Activated CD8-positive, alpha-beta memory T cell treated with anti-CD3 and anti-CD28 coated beads for 1 hour (primary cell): ENCODE results near the gene GNPTAB.

Source experiments
- DNase-seq, 2 donors: peaks; one replicate each; pipeline ENCODE4 v3.0.0-alpha.2; 2020; ENCODE audit warnings: low read depth in 1 of 2; ENCODE audit errors: extremely low read depth in 1 of 2

The GNPTAB gene

DNA sequence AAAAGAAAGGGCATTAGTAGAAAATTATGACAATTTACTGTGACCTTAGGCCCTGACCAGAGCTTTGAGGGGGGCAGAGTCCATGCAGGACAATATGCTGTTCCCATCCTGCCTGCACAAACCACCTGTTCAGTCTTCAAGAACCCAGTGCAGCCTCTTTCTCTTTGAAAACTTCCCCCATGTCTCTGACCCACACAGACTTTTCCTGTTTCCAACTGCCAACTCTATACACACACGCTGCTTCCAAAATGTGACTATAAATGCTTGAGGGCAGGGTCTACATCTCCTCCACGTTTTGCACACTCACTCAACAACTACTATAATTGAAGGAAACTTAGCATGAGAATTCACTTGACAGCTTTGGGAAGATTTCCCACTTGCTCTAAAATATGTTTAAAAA lies 54.9 kb downstream of the GNPTAB start:
- DNase-seq, result no peak

DNA sequence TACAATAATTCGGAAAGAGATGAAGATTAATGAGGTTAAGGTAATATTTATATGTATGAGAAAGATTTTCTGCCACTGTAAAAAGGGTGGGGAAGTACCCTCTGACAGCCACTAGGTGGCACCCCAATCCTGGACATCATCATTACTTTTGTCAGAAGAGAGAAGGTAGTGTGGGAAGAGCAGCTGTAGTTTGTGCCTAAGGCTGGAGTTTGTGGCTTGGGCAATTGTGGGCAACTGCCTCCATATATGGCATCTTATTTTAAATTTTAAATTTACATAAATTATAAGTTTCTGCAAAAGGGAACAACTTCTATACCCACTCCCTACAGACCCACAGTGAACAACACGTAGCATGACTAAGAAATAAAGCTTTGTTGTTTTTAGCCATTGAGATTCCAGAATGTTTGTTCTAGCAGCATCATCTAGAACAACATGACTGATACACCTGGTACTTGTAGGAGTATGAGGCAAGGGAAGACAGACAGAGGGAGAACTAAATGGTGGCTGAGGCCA lies 57.1 kb downstream of the GNPTAB start:
- DNase-seq, result peak; percentile 26 to 51

DNA sequence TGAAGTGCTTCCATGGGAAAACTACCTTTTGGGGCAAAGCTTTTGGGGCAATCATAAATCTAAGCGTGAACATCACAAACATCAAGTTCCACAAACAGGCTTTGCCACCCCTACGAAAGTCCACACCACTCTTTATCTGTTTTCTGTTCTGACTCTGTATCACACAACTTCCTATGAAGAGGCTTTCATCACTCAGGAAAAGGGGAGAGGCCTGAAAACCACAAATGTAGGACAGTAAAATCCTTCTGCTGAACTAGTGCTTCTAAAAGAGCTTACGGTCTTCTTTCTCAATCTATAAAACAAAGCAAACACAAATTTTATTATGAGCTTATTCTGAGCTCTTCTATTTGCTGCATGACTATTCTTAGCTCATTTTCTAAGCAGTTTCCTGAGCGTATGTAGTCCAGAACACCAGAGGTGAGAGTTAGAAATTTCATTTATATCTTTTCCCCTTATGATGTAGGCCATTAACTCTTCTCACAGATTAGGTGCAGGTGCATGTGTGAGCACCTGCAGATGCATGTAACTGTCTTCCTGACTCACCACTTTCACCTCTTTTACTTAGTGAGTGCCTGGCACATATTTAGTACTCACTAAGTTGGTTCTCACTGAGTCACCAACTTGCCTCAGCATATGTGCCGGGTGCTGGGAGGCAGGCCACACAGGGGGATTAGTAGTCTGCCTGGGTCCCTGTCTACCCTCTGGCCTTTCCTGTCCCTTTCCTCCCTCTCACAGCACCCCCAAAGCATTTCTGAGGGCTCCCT lies 58.6 kb downstream of the GNPTAB start:
- no peak for DNase-seq

DNA sequence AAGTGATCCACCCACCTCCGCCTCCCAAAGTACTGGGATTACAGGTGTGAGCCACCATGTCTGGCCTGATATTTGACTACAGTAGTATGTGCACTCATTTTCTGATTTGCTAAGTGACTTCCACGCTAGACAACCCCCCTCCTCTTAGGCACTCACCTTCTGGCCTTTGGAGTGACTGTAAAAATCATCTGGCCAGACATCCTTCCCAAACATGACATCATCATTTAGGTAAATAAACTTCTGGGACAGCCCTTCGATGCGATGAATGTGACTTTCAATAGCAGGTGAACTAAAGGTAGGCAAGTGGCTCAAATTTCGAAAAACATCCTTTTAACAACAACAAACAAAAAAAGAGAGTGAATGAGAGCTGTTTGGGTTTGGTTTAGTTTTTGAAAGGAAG lies 60.9 kb downstream of the GNPTAB start:
- no peak for DNase-seq

DNA sequence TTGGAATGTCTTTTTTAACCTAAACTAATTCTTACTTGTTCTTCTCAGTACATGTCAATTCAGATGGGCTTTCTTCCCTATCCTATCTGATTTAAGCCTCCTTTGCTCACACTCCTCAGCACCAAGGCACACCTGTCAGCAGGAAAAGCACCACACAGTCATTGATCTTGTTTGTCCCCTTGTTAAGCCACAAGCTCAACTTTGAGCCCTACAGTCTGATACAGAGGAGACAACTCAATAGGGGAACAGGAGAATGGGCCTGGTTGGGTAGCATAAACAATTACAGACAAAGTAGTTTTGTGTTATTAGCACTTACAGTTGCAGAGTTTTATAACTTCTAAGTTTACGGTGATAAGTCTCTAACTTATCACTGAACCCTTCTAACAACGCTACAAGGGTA lies 62.0 kb downstream of the GNPTAB start:
- DNase-seq, result no peak

DNA sequence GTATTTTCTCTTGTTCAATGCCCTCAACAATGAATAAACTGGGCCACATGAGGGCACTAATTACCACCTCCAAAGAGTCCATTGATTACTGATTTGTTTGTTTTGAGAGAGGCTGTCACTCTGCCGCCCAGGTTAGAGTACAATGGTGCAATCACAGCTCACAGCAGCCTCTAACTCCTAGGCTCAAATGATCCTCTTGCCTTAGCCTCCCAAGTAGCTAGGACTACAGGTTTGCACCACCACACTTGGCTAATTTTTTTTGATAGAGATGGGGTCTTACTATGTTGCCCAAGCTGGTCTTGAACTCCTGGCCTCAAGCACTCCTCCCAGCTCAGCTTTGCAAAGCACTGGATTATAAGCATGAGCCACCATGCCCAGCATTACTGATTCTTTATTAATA lies 63.2 kb downstream of the GNPTAB start:
- no peak for DNase-seq

DNA sequence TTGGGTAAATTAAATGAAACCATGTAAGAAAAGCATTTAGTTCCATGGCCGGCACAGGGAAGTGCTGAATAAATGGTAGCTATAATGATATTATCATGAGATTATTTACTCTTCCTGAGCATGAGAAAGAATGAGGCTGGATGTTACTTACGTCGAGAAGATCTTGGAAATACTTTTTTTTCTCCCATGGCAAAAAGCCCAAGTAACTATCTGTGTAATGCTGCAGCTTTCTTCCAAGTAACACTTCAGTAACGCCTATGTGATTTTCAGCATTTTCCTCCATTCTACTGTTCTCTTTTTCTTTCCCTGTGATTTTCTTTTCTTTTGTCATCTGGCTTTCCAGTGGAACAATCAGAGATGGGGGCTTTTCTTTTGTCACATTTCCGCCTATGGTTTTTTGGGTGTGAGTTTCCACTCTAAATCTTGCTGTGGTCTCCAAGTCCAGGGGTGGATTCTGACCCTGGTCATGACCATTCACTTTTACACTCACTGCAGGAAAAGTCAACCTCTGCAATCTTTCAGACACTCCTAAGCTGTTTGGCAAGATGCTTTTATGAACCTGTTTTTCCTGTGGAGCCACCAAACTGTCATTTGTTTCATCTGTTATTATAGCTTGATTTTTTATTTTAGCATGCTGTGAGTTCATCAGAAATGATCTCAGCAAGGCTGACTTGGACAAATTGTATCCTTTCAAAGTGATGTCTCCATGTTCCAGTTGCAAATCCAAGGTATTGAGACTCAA lies 66.5 kb downstream of the GNPTAB start:
- DNase-seq, result no peak

DNA sequence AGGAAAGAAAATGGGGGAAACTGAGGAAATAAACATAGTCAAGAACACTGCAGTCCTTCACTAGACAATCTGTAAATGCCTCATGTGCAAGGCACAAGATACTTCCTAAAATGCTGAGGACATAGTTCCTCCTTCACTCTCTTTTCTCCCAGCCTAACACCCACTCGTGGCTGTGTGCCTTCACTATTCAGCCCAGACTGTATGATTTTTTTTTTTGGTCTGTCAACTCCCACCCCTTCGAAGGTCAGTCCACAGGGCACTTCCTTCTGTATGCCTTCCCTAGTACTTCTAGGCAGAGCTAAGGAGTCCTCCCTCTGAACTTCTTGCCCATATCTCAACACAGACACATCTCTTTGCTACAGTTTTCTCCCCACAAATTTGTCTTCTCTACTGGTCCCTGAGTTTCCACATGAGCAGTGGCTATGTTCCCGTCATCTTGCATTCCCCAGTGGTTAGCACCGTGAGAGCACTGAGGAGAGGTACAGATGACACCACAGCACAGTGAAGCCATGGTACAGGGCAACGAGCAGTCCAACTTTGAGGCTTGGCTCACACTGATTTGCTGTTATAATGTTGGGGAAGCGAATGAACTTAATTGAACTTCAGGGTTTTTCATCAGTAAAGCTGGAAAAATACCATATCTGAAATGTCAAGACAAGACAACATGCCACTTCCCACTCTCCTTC lies 67.4 kb downstream of the GNPTAB start:
- no peak for DNase-seq

DNA sequence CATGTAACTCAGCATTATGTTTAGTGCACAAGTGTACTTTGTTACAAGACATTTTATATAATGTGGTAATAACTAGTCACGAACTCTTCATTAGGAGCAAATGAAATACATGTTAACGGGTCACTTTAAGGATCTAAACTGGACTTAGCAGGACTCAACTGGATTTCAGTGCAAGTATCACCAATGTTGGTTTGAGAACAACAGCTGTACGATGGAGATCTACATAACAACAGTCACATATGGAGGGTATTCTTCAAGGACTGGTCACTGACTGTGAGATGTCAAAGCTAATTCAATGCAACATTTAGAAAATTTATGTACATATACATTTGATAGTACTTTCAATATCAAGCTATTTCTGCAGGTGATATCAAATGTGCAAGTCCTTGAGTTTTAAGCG lies 69.0 kb downstream of the GNPTAB start:
- DNase-seq, result no peak

DNA sequence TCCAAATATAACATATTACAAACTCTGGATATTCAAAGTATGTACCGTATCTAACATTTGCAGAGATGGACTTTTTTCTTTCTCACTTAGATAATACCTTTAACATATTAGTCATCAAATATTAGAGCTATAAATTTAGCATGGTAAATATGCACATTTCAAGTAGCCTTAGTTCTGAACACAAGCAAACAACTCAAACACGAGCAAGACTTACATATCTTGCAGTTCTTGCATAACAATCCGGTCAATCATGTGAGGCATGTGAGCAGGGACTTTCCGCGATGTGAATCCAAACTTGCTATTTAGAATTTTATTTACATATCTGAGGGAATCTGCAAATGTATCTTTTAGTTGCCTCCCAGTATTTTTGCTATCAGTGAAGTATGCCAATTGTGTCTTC lies 69.4 kb downstream of the GNPTAB start:
- no peak for DNase-seq

DNA sequence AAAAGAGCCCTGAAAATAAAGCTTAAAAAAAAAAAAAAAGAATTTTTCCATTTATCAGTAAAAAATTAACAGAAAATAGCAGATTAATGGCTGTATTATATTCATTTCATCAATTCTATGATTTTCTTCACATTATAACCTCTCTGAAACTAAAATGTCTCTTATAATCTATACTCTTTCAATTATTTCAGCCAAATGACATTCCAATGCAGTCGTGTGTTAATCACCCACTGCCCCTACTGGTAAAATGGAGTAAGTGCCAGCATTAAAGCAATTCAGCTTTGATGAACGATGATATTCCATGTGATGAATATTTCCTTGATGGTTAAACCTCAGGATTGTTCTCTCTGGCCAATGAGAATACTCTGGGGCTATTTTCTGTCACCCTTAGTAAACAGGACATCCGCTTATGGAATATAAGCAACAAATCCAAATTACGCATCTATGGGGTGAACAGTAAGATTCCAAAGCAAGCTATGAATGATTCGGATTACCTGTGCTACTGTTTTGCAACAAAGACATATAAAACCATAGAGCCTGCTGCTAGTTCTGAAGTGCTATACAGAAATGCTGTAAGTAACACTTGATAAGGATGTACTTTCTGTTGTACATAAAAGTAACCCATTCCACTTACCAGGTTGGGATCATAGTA lies 71.2 kb downstream of the GNPTAB start:
- DNase-seq, result no peak

DNA sequence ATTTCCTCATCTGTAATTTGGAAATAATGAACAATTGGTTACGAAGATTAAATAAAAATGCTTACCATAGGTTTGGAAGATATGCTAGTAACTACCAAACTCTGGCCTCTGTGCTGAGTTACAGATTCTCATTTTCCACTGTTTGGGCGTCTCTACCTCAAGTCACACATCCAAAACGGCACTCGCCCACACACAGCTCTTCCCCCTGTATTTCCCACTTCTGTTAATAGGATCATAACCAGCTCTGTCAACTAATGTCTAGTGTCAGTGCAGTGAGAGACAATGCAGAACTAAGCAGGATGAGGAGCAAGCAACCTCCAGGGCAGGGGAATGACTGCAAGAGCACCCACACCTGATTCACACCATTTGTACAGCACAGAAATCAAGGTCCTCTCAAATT lies 80.6 kb downstream of the GNPTAB start:
- no peak for DNase-seq

DNA sequence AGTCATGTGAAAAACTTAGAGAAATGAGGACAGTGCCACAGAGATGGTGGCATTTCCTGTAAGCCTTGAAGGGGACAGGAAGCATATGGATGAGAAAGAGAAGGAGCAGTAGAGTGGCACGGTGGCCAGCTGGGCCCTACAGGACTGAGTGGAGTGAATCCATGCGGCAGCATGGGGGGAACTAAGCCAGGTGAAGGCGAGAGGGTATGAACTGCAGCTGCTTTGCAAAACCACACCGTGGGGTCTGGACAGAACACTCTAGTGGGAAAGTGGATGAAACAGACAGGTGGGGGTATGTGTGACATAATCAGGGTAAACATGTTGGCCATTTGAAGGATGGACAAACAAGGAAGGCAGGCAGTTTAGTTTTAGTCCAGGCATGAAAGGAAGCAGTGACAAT lies 81.1 kb downstream of the GNPTAB start:
- no peak for DNase-seq

DNA sequence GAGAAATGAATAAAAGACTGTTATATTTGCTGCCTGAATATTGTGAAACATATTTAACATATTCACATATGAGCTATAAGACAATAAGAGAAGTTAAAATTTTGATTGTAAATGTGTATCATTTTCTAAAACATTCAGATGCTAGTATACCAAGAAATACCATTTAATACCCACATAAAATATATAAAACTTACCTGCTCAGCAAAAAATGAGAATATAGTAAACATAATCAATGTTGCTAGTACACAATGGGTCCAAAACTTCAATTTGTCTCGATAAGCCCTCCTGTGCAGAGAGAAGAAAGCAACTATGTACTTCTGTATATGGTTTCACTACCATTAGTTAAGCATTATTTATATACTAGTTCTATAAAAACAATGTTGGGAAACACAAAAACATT lies 81.9 kb downstream of the GNPTAB start:
- no peak for DNase-seq

DNA sequence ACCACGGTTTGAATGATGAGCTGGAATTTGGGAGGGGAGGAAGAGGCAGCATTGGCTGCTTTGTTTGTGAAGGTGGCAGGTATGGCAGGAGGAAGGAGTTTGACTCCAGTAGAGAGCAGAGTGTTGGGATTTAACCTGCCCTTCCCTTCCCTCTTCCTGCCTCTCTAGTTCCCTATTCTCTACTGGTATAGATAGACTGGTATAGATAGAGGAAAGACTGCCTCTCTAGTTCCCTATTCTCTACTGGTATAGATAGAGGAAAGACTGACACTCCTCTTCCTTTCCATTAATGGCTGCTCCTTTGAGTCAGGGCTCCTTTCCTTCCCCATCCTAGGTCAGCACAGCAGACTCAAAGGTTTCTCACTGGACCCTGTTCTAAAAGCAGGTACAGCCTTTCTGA lies 83.1 kb downstream of the GNPTAB start:
- DNase-seq, result no peak

DNA sequence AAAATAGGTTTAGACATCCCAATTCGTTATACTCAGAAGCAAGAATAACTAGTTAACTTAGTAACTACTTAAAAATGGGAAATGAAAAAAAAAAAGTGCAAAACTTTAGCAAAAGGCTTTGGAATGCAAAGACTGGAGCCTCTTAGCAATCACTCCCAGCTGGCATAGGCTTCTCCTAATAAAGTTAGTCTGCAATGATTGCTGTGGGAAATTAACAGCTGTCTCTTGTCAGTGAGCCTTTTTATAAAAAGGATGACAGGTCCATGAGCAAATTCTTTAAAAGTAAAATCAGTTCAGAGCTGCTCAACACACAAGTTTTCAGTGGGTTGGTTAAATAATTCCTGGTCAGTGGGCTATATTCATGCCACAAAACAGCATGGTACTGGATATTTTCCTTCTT lies 84.1 kb downstream of the GNPTAB start:
- no peak for DNase-seq

DNA sequence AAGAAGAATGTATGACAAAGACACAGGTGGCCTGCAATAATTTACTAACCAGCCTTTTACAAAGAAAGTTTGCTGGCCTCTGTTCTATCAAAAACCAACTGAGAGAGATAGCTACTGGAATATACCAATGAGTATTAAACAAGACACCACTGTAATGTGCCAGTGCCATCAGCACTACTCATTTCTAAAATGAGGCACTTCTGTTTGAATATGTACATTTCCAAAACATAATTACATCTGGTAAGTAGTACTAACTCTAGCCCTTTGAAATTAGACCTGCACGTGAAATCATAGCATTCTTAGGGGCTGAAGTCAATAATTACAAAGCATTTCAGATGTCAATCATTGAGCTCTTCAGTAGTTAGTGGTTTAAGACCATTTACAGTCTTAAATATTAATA lies 84.6 kb downstream of the GNPTAB start:
- no peak for DNase-seq

DNA sequence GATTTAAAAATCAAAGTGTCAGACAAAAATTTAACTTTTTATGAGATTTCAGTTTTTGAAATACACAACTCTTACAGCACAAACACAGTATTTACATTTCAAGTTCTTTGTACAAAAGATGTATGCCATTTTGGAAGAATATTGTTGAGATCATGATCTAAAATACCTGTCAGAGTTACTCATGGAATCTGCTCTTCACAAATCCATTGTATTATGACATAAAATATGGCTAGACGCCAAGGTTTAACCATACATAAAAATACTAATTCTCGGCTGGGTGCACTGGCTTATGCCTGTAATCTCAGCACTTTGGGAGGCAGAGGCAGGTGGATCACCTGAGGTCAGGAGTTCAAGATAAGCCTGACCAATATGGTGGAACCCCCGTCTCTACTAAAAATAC lies 85.3 kb downstream of the GNPTAB start:
- DNase-seq, result no peak

DNA sequence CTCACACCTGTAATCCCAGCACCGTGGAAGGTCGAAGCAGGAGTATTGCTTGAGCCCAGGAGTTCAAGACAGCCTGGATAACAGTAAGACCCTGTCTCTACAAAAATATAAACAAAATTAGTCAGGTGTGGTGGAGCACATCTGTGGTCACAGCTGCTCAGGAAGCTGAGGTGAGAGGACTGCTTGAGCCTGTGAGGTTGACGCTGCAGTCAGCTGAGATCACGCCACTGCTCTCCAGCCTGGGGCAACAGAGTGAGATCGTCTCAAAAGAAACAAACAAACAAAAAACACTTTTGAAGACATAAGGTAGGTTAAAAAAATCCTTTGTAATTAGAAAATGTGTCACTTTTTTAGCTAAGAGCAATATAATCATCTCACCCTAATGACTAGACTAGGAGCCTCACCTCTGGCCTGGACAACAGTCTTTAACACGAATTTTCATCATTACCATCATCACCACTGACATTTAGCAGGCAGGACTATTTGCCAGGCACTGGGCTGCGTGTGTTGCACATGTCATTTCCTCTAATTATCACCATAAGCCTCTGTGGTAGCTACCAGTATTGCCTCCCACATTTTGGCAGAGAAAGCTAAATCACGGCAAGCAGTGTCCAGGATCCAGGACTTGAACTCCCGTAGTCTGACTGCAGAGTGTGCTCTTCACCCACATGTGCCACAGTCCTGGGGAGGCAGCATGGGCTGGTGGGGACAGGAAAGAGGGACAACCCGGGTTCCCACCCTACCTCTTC lies 86.9 kb downstream of the GNPTAB start:
- DNase-seq, result no peak

DNA sequence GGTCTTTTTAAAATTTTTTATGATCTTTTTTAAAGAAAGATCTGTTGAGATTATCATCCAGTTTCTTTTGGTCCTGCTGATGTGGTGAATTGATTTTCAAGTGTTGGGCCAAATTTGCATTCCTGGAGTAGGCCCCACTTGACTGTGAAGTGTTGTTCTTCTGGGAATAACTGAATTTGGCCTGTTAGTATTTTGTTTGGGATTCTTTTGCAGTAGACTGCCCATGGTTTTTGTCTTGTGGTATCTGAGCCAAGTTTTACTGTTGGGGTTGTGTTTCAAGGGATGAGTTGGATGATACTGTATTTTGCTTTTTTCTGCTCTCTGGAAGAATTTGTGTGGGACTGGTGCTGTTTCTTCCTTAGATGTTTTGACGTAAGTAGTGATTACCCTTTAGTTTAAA lies 87.5 kb downstream of the GNPTAB start:
- DNase-seq, result no peak

DNA sequence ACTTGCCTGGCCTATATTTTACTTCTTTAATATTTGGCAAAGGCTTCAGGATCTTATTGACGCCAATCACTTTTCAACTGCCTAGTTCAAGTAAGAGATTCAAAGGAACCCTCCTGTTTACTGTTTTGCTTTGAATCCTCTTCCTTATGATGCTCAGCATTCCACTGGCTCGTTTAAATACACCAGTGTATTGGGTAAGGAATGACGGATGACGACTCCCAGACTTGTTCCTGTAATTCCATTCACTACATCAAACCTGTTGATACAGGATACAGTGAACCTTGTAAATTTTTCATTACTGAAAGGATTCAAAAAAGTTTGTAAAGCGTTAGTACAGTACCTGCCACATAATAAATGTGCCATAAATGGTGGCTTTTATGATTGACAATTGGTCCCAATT lies 89.8 kb downstream of the GNPTAB start:
- DNase-seq, result no peak
